Naive thymus-derived CD4-positive, alpha-beta T cell (primary cell): Measurements from ENCODE around the gene HNRNPF. TPM values are rescaled to one million over a fixed set of nuclear protein-coding genes. Genes with fewer than 3 reads are reported as not detected.
"Not testable (repeated sequence)": the region's sequence is repeated elsewhere in the genome, so short reads cannot be mapped to it uniquely, and the experiment has no call there.

ENCODE experiments used
- ATAC-seq: fragments of 150-1000 bp; cut with Tn5 transposase; 2 replicates; pipeline ENCODE4 v1.10.0; 2021; ENCODE audit warnings: mild to moderate bottlenecking, moderate library complexity
- CTCF ChIA-PET: fragments of 350-600 bp; sonication (Branson Sonifier 250); formaldehyde crosslinking; loops from one replicate; lab custom pipeline; 2021; ENCODE audit warnings: antibody characterized with exemption; lab: Charles Lee
- POLR2A ChIA-PET: fragments of 350-600 bp; sonication (Branson Sonifier 250); formaldehyde crosslinking; loops from one replicate; lab custom pipeline; 2021; ENCODE audit warnings: antibody characterized with exemption, inconsistent platforms; lab: Charles Lee
- DNase-seq, 9 donors: peaks; one replicate each; pipeline versions ENCODE4 v3.0.0 to v3.0.0-alpha.2; 2020 to 2022; ENCODE audit warnings: mixed read lengths in 1 of 9
- H3K27ac ChIP-seq: one replicate; pipeline ENCODE4 v1.7.0; 2013; ENCODE audit warnings: mild to moderate bottlenecking, low read depth, low read length, moderate library complexity
- H3K27me3 ChIP-seq, 2 donors: one replicate each; pipeline ENCODE4 v1.7.0; 2013; ENCODE audit warnings: low read length in 2 of 2, mild to moderate bottlenecking in 2 of 2, moderate library complexity in 2 of 2; ENCODE audit not compliant: control insufficient read depth in 2 of 2, insufficient read depth in 2 of 2
- H3K36me3 ChIP-seq, 3 experiments: 1 replicate in 2 of 3; 2 replicates in 1 of 3; pipeline ENCODE4 v1.7.0; 2013; ENCODE audit warnings: low read length in 3 of 3, mild to moderate bottlenecking in 3 of 3, moderate library complexity in 1 of 3; ENCODE audit not compliant: insufficient read depth in 3 of 3, control insufficient read depth in 2 of 3
- H3K4me1 ChIP-seq, 2 donors: one replicate each; pipeline ENCODE4 v1.7.0; 2013; ENCODE audit warnings: low read length in 2 of 2, mild to moderate bottlenecking in 2 of 2, moderate library complexity in 1 of 2; ENCODE audit not compliant: control insufficient read depth in 2 of 2, insufficient read depth in 2 of 2
- H3K4me3 ChIP-seq: 2 replicates; pipeline ENCODE4 v1.7.0; 2013; ENCODE audit warnings: mild to moderate bottlenecking, low read length
- H3K9me3 ChIP-seq, 3 experiments: 1 replicate in 2 of 3; 2 replicates in 1 of 3; pipeline ENCODE4 v1.7.0; 2013; ENCODE audit warnings: low read length in 3 of 3; ENCODE audit not compliant: control insufficient read depth in 2 of 3
- H3K27ac Mint-ChIP-seq, 9 donors: one replicate each; pipeline ENCODE4 v1.8.0; 2020 to 2022; ENCODE audit warnings: mixed read lengths in 9 of 9, mild to moderate bottlenecking in 8 of 9, moderate library complexity in 5 of 9, inconsistent platforms in 2 of 9
- H3K27me3 Mint-ChIP-seq, 5 donors: one replicate each; pipeline ENCODE4 v1.8.0; 2021 to 2022; ENCODE audit warnings: mixed read lengths in 5 of 5, mild to moderate bottlenecking in 1 of 5
- H3K36me3 Mint-ChIP-seq, 5 donors: one replicate each; pipeline ENCODE4 v1.8.0; 2020 to 2022; ENCODE audit warnings: mixed read lengths in 5 of 5, mild to moderate bottlenecking in 3 of 5, inconsistent platforms in 1 of 5
- H3K4me1 Mint-ChIP-seq, 7 donors: one replicate each; pipeline ENCODE4 v1.8.0; 2020 to 2022; ENCODE audit warnings: mixed read lengths in 7 of 7, mild to moderate bottlenecking in 3 of 7, inconsistent platforms in 1 of 7
- H3K4me3 Mint-ChIP-seq, 10 donors: one replicate each; pipeline ENCODE4 v1.8.0; 2020 to 2022; ENCODE audit warnings: mild to moderate bottlenecking in 10 of 10, mixed read lengths in 10 of 10, moderate library complexity in 6 of 10, inconsistent platforms in 2 of 10
- H3K9me3 Mint-ChIP-seq, 11 donors: one replicate each; pipeline ENCODE4 v1.8.0; 2020 to 2022; ENCODE audit warnings: mixed read lengths in 11 of 11, mild to moderate bottlenecking in 4 of 11, inconsistent platforms in 1 of 11, moderate library complexity in 1 of 11
- intact Hi-C, 2 donors: fragments of 100-400 bp; cut with micrococcal nuclease; formaldehyde crosslinking; loops; one replicate each; pipeline ENCODE4 v1.15.1; 2023
- polyA plus RNA-seq, 2 donors: library from polyadenylated mRNA; unstranded; fragments of 300-500 nt; fragmentation: Illumina TruSeq; gene quantifications; one replicate each; pipeline ENCODE4 v1.2.3, GENCODE V29; 2021
- total RNA-seq, 6 experiments: library from RNA in 5 of 6; stranded (reverse) in 5 of 6; gene quantifications; 1 replicate in 5 of 6; 2 replicates in 1 of 6; pipeline ENCODE4 v1.2.3 and lab custom pipeline; 2021 to 2026

The HNRNPF gene
- 100 to 1,000 TPM in 4 of 5 experiments, 10 to 100 TPM in 1; 88.1 to 449 (median 159) TPM for total RNA-seq
- polyA plus RNA-seq, result 100 to 1,000 TPM; 193 to 269 TPM
- 142 reads per million, percentile 89 among the genes with 10 or more reads in this experiment for total RNA-seq (lab: John Stamatoyannopoulos, UW)

GRCh38 chr10:43408710-43409384, at the start of gene HNRNPF:
HNRNPF (minus strand) TSS chr10:43409186; CDS start chr10:43387884, 21,302 bp downstream.
- DNase-seq (peak; percentile 94 to 97 (median 97)), ATAC-seq (peak; percentile 85)
- H3K36me3 Mint-ChIP-seq, result peaks cover 0 to 21% (median 5%) of the 10 kb centered on the region in 5 donors
- peak within 1 kb of the TSS; percentile 99 for H3K4me3 ChIP-seq
- peaks cover 0 to 1% (median 0%) of the 10 kb centered on the region in 11 donors for H3K9me3 Mint-ChIP-seq
- peaks cover 21 to 39% (median 29%) of the 10 kb centered on the region in 7 donors for H3K4me1 Mint-ChIP-seq
- H3K4me1 ChIP-seq, result peaks cover 17 to 27% of the 10 kb centered on the region in 2 donors
- H3K36me3 ChIP-seq, result peaks cover 0 to 8% (median 0%) of the 10 kb centered on the region in 3 experiments
- H3K27me3 Mint-ChIP-seq, result peaks cover 0 to 2% (median 0%) of the 10 kb centered on the region in 5 donors
- ChIA-PET POLR2A (interaction anchor here (0.6 to 6.1 kb wide), 12 partner anchors 10 to 270 kb away, joined by 3 to 72 read pairs (median 6); partner anchors contain the start of genes CSGALNACT2 and ZNF487), CTCF (no interaction called here)
- H3K27me3 ChIP-seq, result no peaks in the 10 kb centered on the region
- peak within 1 kb of the TSS; percentile 97 to 99 (median 98) for H3K27ac Mint-ChIP-seq
- intact Hi-C loops, result loop anchor here (1.0 to 10.0 kb wide), 9 partner anchors 11 to 856 kb away; partner anchors contain the start of genes CSGALNACT2 (in 2 of the 2), ZNF33B (in 2 of the 2), BMS1 (in 1 of the 2) and ZNF239 (in 1 of the 2)
- peak within 1 kb of the TSS; percentile 91 to 100 (median 98) for H3K4me3 Mint-ChIP-seq
- H3K9me3 ChIP-seq, result no peaks in the 10 kb centered on the region
- peak within 1 kb of the TSS; percentile 100 for H3K27ac ChIP-seq

DNA sequence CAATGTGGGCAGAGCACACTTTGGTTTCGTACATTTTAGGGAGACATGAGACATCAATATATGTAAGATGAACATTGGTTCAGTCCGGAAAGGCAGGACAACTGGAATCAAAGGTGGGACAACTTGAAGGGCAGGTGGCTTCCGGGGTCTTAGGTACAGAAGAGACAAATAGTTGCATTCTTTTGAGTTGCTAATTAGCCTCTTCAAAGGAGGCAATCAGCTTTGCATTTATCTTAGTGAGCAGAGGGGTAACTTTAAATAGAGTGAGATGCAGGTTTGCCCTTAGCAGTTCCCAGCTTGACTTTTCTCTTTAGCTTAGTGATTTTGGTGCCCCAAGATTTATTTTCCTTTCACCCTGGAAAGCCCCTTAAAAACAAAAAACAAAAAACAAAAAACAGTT, 49.2 kb upstream of the HNRNPF start:
- ATAC-seq, result no peak
- no peaks in the 10 kb centered on the region for H3K27me3 Mint-ChIP-seq
- intact Hi-C loops, result no loop called here
- peaks cover 8 to 57% (median 44%) of the 10 kb centered on the region in 7 donors for H3K4me1 Mint-ChIP-seq
- H3K4me3 Mint-ChIP-seq, result peak overlapping the region in 3 of 10 donors; percentile 8 to 42 (median 20)
- peak overlapping the region; percentile 35 to 91 (median 83) for H3K27ac Mint-ChIP-seq
- H3K36me3 Mint-ChIP-seq, result peaks cover 0 to 13% (median 0%) of the 10 kb centered on the region in 5 donors
- no peak for DNase-seq
- H3K27ac ChIP-seq, result no peak overlapping the region
- H3K4me1 ChIP-seq, result peaks cover 19 to 35% of the 10 kb centered on the region in 2 donors
- no peak overlapping the region for H3K4me3 ChIP-seq
- H3K27me3 ChIP-seq, result no peaks in the 10 kb centered on the region
- ChIA-PET CTCF (interaction anchor here (0.9 kb wide), 1 partner anchor 17 kb away, joined by 3 read pairs; no protein-coding TSS in a partner anchor), POLR2A (no interaction called here)
- no peaks in the 10 kb centered on the region for H3K36me3 ChIP-seq
- H3K9me3 ChIP-seq, result no peaks in the 10 kb centered on the region
- H3K9me3 Mint-ChIP-seq, result no peaks in the 10 kb centered on the region

DNA sequence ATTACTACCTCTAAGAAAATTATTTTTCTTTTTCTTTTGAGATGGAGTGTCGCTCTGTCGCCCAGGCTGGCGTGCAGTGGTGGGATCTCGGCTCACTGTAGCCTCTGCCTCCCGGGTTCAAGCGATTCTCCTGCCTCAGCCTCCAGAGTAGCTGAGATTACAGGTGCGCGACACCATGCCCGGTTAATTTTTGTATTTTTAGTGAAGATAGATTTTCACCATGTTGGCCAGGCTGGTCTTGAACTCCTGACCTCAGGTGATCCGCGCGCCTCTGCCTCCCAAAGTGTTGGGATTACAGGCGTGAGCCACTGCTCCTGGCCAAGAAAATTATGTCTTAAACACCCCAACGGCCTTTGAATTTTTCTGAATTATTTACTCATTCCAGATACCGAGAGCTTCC, 47.6 kb upstream of the HNRNPF start:
- ATAC-seq, H3K27me3 Mint-ChIP-seq, DNase-seq, H3K9me3 ChIP-seq, CTCF ChIA-PET, H3K36me3 ChIP-seq, intact Hi-C loops, H3K27me3 ChIP-seq, H3K9me3 Mint-ChIP-seq: not testable (repeated sequence)
- POLR2A ChIA-PET, result interaction anchor here (0.6 to 1.6 kb wide), 2 partner anchors 51 to 138 kb away, joined by 3 to 6 read pairs; no protein-coding TSS in a partner anchor
- Mint-ChIP-seq H3K27ac (peak overlapping the region; percentile 97 to 100 (median 99)), H3K36me3 (peaks cover 0 to 15% (median 0%) of the 10 kb centered on the region in 5 donors), H3K4me3 (peak overlapping the region in 7 of 10 donors; percentile 47 to 98 (median 95)), H3K4me1 (peaks cover 25 to 68% (median 55%) of the 10 kb centered on the region in 7 donors)
- Histone ChIP-seq H3K4me3 (peak overlapping the region; percentile 89), H3K4me1 (peaks cover 34 to 46% of the 10 kb centered on the region in 2 donors), H3K27ac (peak overlapping the region; percentile 91)

DNA sequence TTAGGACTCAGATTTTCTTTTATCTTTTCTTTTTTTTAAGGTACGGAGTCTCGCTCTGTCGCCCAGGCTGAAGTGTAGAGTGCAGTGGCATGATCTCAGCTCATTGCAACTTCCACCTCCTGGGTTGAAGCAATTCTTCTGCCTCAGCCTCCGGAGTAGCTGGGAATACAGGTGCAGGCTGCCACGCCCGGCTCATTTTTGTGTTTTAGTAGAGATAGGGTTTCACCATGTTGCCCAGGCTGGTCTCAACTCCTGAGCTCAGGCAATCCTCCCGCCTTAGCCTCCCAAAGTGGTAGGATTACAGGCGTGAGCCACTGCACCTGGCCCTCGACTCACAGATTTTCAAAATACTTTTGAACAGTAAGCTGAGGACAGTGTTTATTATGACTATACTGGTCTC, 45.0 kb upstream of the HNRNPF start:
- ChIA-PET POLR2A (interaction anchor here (0.6 to 1.3 kb wide), 3 partner anchors 195 to 315 kb away, joined by 3 to 5 read pairs (median 3); partner anchors contain the start of gene ZNF32), CTCF (interaction anchor here (0.9 to 1.8 kb wide), 3 partner anchors 9 to 59 kb away, joined by 3 to 5 read pairs (median 4); no protein-coding TSS in a partner anchor)
- H3K27me3 ChIP-seq, H3K4me3 ChIP-seq, H3K9me3 ChIP-seq, H3K9me3 Mint-ChIP-seq, H3K36me3 ChIP-seq, DNase-seq, H3K27me3 Mint-ChIP-seq, intact Hi-C loops, ATAC-seq: not testable (repeated sequence)
- peaks cover 0 to 15% (median 0%) of the 10 kb centered on the region in 5 donors for H3K36me3 Mint-ChIP-seq
- peak overlapping the region; percentile 97 to 100 (median 99) for H3K27ac Mint-ChIP-seq
- peak overlapping the region; percentile 91 for H3K27ac ChIP-seq
- peaks cover 24 to 66% (median 54%) of the 10 kb centered on the region in 7 donors for H3K4me1 Mint-ChIP-seq
- H3K4me3 Mint-ChIP-seq, result peak overlapping the region; percentile 58 to 98 (median 96)
- peaks cover 36 to 51% of the 10 kb centered on the region in 2 donors for H3K4me1 ChIP-seq

DNA sequence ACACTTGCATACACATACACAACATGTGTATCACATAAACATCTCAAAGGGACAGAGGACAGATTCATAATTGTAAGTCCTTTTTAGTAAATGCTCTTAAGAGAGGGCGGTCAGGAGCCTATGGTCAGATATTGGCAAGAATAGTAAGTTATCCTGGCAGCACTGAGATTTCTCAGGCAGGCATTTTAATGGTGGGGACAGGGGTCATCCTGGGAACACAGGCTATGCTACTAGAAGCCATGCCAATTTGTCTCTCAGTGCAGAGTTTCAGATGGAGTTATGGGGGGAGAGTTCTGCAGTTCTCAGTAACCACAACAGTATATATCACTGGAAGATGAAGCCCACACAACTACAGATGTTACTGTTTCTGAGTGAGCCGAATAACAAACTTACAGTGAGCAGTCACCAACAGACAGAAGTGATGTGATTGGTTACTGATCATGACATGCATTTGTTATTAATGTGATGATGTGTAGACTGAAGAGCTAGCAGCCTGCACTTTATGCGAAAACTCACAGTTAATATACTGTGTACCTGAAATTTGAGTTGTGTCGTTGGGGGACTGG, 44.4 kb upstream of the HNRNPF start:
- Mint-ChIP-seq H3K27ac (peak overlapping the region; percentile 95 to 100 (median 97)), H3K9me3 (no peaks in the 10 kb centered on the region), H3K27me3 (no peaks in the 10 kb centered on the region), H3K4me3 (peak overlapping the region; percentile 16 to 95 (median 80)), H3K4me1 (peaks cover 21 to 59% (median 48%) of the 10 kb centered on the region in 7 donors), H3K36me3 (peaks cover 0 to 15% (median 0%) of the 10 kb centered on the region in 5 donors)
- ATAC-seq, result no peak
- intact Hi-C loops, result no loop called here
- CTCF ChIA-PET, result interaction anchor here (0.9 to 1.8 kb wide), 4 partner anchors 9 to 161 kb away, joined by 3 to 6 read pairs (median 4); no protein-coding TSS in a partner anchor
- POLR2A ChIA-PET, result interaction anchor here (1.1 to 2.2 kb wide), 4 partner anchors 26 to 314 kb away, joined by 3 to 10 read pairs (median 6); partner anchors contain the start of gene ZNF32
- Histone ChIP-seq H3K36me3 (no peaks in the 10 kb centered on the region), H3K27me3 (no peaks in the 10 kb centered on the region), H3K9me3 (no peaks in the 10 kb centered on the region), H3K4me1 (peaks cover 36 to 51% of the 10 kb centered on the region in 2 donors), H3K27ac (peak overlapping the region; percentile 64), H3K4me3 (no peak overlapping the region)
- no peak for DNase-seq
